ACC112 (cell line): ENCODE results near the gene ASAP2.

ENCODE experiments used
- H2AFZ ChIP-seq: fragments of 200-600 bp; sonication (generic); one replicate; pipeline ENCODE4 v1.6.0; 2017; ENCODE audit warnings: antibody characterized with exemption, low read length; ENCODE audit not compliant: unreplicated experiment
- H3K27ac ChIP-seq: fragments of 200-600 bp; sonication (generic); 2 replicates; pipeline ENCODE4 v1.5.1; 2014; ENCODE audit warnings: low read depth, mild to moderate bottlenecking, antibody characterized with exemption, low read length, moderate library complexity
- H3K27me3 ChIP-seq: fragments of 200-600 bp; sonication (generic); 2 replicates; pipeline ENCODE4 v1.6.1; 2014; ENCODE audit warnings: mild to moderate bottlenecking, antibody characterized with exemption, low read length, moderate library complexity, mixed read lengths; ENCODE audit not compliant: insufficient read depth
- H3K36me3 ChIP-seq: fragments of 200-600 bp; sonication (generic); 2 replicates; pipeline ENCODE4 v1.6.1; 2016; ENCODE audit warnings: mild to moderate bottlenecking, antibody characterized with exemption, low read length, moderate library complexity, mixed read lengths; ENCODE audit not compliant: insufficient read depth
- H3K4me1 ChIP-seq: fragments of 200-600 bp; sonication (generic); one replicate; pipeline ENCODE4 v1.6.1; 2016; ENCODE audit warnings: low read length, mixed read lengths; ENCODE audit not compliant: insufficient read depth, unreplicated experiment, control insufficient read depth
- H3K4me3 ChIP-seq: fragments of 200-600 bp; sonication (generic); 2 replicates; pipeline ENCODE4 v1.5.1; 2014; ENCODE audit warnings: mild to moderate bottlenecking, low read depth, low read length
- H3K79me2 ChIP-seq: fragments of 200-600 bp; sonication (generic); one replicate; pipeline ENCODE4 v1.6.0; 2016; ENCODE audit warnings: low read length; ENCODE audit not compliant: control insufficient read depth, unreplicated experiment, insufficient read depth

The ASAP2 gene

DNA sequence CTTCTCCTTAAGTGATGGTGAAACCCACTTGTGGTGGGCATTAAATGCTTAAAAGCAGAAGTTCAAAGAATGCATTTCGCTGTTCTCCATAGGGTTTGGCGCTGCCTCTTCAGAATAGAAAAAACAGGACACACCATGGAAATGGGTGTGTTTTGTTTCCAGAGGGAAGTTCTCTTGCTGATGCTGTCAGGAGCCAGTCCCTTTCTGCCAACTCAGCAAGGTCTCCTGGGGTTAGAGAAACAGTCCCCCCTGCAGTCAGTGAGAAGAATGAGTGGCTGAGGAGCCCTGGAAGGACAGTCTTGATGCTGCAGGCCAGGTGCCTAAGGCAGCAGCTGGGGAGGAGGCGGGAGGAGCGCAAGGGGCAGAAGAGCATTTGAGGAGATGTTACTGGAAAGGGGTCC, 37.8 kb upstream of the ASAP2 start:
- Histone ChIP-seq H3K36me3 (no peaks in the 10 kb centered on the region), H3K4me3 (no peak overlapping the region), H3K4me1 (peaks cover 9% of the 10 kb centered on the region), H3K79me2 (no peaks in the 10 kb centered on the region), H3K27ac (no peak overlapping the region), H3K27me3 (no peaks in the 10 kb centered on the region), H2AFZ (no peak overlapping the region)

DNA sequence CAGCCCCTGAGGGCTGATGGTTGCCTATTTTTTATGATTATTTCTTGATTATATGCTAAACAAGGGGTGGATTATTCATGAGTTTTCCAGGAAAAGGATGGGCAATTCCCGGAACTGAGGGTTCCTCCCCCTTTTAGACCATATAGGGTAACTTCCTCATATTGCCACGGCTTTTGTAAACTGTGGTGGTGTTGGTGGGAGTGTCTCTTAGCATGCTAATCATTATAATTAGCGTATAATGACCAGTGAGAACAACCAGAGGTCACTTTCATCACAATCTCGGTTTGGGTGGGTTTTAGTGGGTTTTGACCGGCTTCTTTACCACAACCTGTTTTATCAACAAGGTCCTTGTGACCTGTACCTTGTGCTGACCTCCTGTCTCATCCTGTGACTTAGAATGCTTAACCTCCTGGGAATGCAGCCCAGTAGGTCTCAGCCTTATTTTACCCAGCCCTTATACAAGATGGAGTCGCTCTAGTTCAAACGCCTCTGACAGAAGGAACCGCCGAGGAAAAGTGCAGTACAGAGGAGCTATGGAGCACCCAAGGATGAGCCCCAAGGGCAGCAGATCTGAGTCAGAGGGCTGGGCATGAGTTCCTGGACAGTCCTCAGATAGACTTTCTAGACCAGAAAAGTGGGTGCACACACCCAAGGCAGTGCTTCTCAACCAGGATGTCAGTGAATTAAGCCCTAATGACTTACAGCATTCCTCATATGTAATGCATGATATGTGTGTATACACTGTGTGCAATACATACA, 37.1 kb upstream of the ASAP2 start:
- Histone ChIP-seq H2AFZ (no peak overlapping the region), H3K4me1 (peaks cover 7% of the 10 kb centered on the region)

DNA sequence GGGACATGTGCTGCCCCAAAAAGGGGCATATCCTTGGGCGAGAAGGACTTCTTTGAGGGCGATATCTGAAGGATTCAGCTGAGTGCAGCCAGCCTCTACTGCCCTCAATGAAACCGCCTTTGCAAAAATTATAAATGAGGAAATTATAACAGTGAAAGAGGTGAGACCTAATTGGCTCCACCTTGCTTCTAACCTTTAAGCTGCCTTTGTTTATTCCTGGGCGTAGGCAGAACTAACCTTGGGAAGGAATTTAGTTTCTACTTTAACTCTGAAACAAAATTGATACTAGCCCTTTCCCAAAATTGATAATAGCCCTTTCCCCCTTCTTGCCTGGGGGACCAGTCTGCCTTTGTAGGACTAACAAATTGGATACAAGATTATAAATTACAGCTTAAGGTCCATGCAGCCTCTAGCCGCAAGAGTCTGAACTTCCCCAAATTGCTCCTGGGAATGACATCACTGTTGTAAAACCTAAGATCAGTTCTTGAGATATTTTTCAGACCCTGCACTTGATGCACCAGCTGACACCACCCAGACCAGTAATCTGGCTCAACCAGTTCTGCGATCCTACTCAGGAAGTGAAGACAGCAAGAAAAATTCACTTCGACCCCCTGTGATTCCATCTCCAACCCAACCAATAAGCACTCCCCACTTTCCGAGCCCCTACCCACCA, 36.0 kb upstream of the ASAP2 start:
- H3K79me2 ChIP-seq: no peaks in the 10 kb centered on the region
- no peak overlapping the region for H3K27ac ChIP-seq
- peaks cover 14% of the 10 kb centered on the region for H3K4me1 ChIP-seq
- H2AFZ ChIP-seq: no peak overlapping the region
- H3K36me3 ChIP-seq: no peaks in the 10 kb centered on the region
- no peak overlapping the region for H3K4me3 ChIP-seq
- H3K27me3 ChIP-seq: no peaks in the 10 kb centered on the region

More for the DNA sequence above, 37.1 kb upstream of the ASAP2 start:
- no peaks in the 10 kb centered on the region for H3K36me3 ChIP-seq
- H3K4me3 ChIP-seq: no peak overlapping the region
- H3K27me3 ChIP-seq: no peaks in the 10 kb centered on the region
- H3K27ac ChIP-seq: no peak overlapping the region
- H3K79me2 ChIP-seq: no peaks in the 10 kb centered on the region

DNA sequence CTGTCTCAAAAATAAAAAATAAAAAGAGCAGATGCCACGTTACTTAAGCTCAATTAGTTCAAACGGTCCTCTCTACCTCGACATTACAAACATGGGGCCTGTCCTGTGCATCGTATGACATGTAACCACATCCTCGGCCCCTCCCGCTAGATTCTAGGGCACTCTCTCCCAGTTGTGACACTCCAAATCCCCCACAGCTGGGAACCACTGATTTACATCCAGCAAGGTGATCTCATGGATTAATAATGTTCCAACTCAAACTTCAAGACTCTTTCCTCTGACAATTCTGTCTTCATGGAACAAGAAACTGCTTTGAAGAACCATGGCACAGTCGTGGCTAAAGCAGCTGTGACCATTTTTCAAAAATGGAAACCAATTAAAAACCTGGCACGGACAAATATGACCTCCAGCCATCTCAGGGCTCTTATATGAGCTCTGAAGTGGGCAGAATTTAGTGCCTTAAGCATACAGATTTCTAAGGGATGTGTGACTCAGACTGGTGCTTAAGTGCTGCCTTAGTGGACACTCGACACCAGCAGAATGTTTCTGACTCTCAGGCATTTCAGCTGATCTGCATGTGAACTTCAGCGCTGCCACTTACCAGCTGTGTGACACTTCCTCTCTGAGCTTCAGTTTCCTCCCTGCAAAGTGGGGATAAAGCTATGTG, 31.7 kb upstream of the ASAP2 start:
- no peak overlapping the region for H3K4me3 ChIP-seq
- peak overlapping the region; percentile 78 for H2AFZ ChIP-seq
- no peaks in the 10 kb centered on the region for H3K79me2 ChIP-seq
- H3K27ac ChIP-seq: peak overlapping the region; percentile 45; the same call in 1 of the 2 replicates
- H3K4me1 ChIP-seq: peaks cover 30% of the 10 kb centered on the region
- no peaks in the 10 kb centered on the region for H3K27me3 ChIP-seq
- no peaks in the 10 kb centered on the region for H3K36me3 ChIP-seq

DNA sequence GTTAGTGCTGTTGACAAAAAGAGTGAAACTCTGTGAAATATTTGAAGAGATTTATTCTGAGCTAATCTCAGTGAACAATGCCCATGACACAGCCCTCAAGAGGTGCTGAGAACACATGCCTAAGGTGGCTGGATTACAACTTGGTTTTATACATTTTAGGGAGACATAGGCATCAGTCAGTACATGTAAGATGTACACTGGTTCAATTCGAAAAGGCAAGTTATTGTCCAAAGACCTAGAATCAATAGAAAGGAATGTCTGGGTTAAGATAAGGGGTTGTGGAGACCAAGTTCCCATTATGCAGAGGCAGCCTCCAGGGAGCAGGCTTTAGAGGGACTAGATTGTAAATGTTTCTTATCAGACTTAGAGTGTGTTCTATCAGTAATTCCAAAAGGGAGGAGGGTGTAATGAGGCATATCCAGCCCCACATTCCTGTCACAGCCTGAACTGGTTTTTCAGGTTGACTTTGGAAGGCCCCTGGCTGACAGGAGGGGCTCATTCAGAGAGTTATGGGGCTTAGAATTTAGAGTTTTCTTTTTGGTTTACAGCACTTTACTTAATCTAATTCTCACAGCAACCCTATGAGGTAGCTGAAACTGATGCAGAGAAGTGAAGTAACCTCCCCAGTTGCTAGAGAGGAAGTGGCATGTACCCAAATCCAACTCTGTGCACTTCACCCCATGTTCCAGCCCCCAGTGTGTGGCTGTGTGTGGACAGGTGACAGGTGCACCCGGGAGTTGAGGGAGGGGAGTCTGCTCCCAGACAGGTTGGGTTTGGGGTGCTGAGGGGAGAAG, 28.3 kb upstream of the ASAP2 start:
- H2AFZ ChIP-seq: no peak overlapping the region
- peak overlapping the region; percentile 62 for H3K4me3 ChIP-seq
- H3K79me2 ChIP-seq: no peaks in the 10 kb centered on the region
- H3K36me3 ChIP-seq: no peaks in the 10 kb centered on the region
- no peaks in the 10 kb centered on the region for H3K27me3 ChIP-seq
- peak overlapping the region; percentile 98 for H3K27ac ChIP-seq
- H3K4me1 ChIP-seq: peaks cover 36% of the 10 kb centered on the region

DNA sequence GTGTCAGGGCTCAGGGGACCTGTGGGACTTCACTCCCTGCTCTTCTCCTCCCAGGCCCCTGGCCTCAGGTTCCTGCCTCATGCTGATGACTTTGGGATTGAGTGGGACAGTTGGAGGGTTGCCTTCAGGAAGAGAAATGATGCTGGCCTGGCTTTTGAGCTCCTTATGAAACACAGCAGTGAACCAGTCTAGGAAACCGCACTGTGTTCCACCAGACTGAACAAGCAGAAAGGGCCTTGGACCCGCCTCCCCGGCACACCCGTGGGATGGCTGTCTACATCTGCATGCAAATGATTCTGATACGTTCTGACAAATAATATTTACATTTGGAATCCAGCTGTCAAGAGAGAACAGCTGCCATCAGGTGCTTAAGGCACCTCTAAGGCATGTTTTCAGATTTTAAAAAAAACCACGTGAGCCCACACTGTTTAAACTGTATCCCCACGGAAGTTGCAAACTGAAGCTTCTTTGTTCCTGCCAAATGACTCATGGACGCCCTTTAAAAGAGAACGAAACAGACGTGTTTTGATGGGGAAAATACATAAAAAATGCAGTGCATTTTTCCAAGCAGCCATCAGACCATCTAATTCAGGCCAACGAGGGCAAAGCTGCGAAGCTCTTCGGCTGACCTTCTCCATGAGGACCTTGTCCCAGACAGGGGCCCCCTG, 27.6 kb upstream of the ASAP2 start:
- H3K36me3 ChIP-seq: no peaks in the 10 kb centered on the region
- peak overlapping the region; percentile 98 for H3K27ac ChIP-seq
- peak overlapping the region; percentile 61 for H2AFZ ChIP-seq
- H3K4me1 ChIP-seq: peaks cover 36% of the 10 kb centered on the region
- no peaks in the 10 kb centered on the region for H3K27me3 ChIP-seq
- H3K4me3 ChIP-seq: peak overlapping the region; percentile 62
- no peaks in the 10 kb centered on the region for H3K79me2 ChIP-seq

DNA sequence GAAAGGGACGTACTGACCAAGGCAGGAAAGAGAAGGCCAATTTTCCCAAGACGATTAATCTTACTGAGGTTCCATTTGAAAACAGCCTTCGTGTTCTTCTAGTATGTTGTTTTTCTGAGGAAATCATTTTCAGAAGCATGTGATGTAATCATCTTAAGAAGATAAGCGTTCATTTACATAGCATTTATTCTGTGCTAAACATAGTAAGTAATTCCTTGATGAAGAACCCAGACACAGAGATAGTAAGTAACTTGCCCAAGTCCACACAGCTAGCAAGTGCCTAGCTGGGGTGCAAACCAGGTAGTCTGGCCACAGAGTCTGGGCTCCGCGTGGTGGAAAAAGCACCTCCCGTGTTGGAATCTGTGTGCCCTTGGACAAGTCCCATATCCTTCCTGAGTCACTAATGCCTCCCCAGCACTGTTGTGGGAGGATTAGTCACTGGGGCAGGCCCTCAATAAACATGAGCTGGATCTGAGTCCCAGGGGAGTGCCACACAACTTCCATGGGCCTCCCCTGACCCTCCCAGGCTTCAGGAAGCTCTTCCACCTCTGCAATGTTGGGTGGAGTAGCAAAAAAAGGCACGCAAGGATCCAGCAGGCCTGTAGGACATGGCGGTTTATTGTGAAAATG, 26.9 kb upstream of the ASAP2 start:
- H3K27me3 ChIP-seq: no peaks in the 10 kb centered on the region
- H3K79me2 ChIP-seq: no peaks in the 10 kb centered on the region
- peak overlapping the region; percentile 98 for H3K27ac ChIP-seq
- H3K4me1 ChIP-seq: peaks cover 33% of the 10 kb centered on the region
- H3K36me3 ChIP-seq: no peaks in the 10 kb centered on the region
- peak overlapping the region; percentile 61 for H2AFZ ChIP-seq
- peak overlapping the region; percentile 62 for H3K4me3 ChIP-seq

DNA sequence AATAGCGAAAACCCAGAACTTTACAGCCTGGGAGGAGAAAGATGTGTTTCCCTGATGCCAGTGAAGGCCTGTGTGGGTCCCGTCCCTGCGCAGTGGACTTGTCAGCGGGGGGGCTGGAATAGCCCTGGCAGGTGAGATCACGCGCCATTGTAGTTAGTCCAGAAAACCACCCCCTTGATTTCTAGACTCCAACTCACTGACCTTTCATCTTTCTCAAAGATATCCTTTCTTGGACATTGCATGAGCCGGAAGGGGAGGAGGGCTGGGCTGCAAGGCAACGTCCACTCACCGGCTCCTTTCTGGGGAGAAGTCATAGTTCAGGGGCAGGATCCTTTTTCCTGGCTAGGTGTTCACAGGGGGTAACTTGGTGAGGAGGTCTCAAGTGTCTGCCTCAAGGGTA, 22.3 kb upstream of the ASAP2 start:
- Histone ChIP-seq H2AFZ (no peak overlapping the region), H3K4me1 (peaks cover 18% of the 10 kb centered on the region), H3K27ac (no peak overlapping the region)

DNA sequence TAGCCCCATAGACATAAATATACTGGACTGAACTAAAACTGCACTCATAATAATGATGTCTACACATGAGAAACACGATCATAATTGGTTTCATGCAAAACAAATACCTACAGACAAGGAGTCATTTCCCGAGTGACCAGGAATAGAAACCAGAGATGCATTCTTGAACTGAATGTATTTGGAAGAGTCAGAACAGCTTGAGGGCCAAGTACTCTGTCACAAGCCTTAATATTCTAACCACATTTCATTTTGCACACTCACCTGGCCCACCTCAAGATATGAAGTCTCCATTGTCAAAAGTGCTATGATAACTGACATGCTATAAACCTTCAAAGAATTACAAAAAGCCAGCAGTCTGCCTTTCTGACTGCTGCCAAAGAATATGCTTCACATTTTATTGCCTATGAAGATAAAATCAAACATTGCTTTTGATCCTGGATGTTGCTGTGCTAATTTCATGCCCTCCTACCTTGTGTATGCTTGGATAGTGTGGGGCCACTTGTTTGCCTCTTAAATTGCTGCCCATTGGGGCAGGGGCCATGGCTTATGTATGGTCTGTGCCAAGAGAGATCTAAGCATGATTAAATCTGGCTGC, 18.9 kb upstream of the ASAP2 start:
- H3K79me2 ChIP-seq: no peaks in the 10 kb centered on the region
- no peak overlapping the region for H2AFZ ChIP-seq
- no peaks in the 10 kb centered on the region for H3K27me3 ChIP-seq
- H3K27ac ChIP-seq: peak overlapping the region; percentile 50
- H3K4me3 ChIP-seq: no peak overlapping the region
- peaks cover 36% of the 10 kb centered on the region for H3K4me1 ChIP-seq
- no peaks in the 10 kb centered on the region for H3K36me3 ChIP-seq

More for the DNA sequence above, 22.3 kb upstream of the ASAP2 start:
- no peaks in the 10 kb centered on the region for H3K36me3 ChIP-seq
- H3K79me2 ChIP-seq: no peaks in the 10 kb centered on the region
- no peaks in the 10 kb centered on the region for H3K27me3 ChIP-seq
- no peak overlapping the region for H3K4me3 ChIP-seq
